H1 (cell line): ENCODE measurements around the gene ZNF441.

Experiments
- CEBPB ChIP-seq: IDR thresholded peaks from 2 replicates; pipeline ENCODE4 v1.6.1; 2012; ENCODE audit warnings: low read depth, low read length
- FOSL1 ChIP-seq: IDR thresholded peaks from 2 replicates; pipeline ENCODE4 v1.6.1; 2011; ENCODE audit warnings: mild to moderate bottlenecking, low read depth, low read length, moderate library complexity; ENCODE audit not compliant: insufficient read depth
- SP1 ChIP-seq: IDR thresholded peaks from 2 replicates; pipeline ENCODE4 v1.6.1; 2011; ENCODE audit warnings: low read depth, low read length
- TBP ChIP-seq: IDR thresholded peaks from 2 replicates; pipeline ENCODE4 v1.6.1; 2011; ENCODE audit warnings: low read depth, low read length, improper control_type of control experiment
- TEAD4 ChIP-seq: IDR thresholded peaks from 2 replicates; pipeline ENCODE4 v1.6.1; 2012; ENCODE audit warnings: low read depth, low read length, inconsistent platforms, mixed read lengths
- TF ChIP-seq, protein P1 (sequence below), 3 experiments: IDR thresholded peaks; 1 replicate in 2 of 3; 2 replicates in 1 of 3; pipeline versions ENCODE4 v1.5.1 to v1.6.1; 2011; ENCODE audit warnings: low read length in 3 of 3, mild to moderate bottlenecking in 3 of 3, inconsistent platforms in 2 of 3, low read depth in 1 of 3, moderate library complexity in 1 of 3; ENCODE audit not compliant: insufficient read depth in 1 of 3; ENCODE audit errors: control extremely low read depth in 1 of 3

DNA sequence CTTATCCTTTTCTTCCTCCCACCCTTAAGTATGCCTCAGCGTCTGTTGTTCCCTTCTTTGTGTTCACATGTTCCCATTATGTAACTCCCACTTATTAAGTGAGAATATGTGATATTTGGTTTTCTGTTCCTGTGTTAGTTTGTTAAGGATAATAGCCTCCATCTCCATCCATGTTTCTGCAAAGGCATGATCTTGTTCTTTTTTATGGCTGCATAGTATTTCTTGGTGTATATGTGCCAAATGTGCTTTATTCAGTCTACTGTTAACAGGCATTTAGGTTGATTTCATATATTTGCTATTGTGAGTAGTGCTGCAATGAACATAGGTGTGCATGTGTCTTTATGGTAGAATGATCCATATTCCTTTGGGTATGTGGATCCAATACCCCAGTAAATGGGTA lies 3.2 kb upstream of the ZNF441 start:
- no peak for TF ChIP-seq FOSL1
- no peak for TF ChIP-seq CEBPB
- no peak for TF ChIP-seq TBP
- TF ChIP-seq, protein P1, sequence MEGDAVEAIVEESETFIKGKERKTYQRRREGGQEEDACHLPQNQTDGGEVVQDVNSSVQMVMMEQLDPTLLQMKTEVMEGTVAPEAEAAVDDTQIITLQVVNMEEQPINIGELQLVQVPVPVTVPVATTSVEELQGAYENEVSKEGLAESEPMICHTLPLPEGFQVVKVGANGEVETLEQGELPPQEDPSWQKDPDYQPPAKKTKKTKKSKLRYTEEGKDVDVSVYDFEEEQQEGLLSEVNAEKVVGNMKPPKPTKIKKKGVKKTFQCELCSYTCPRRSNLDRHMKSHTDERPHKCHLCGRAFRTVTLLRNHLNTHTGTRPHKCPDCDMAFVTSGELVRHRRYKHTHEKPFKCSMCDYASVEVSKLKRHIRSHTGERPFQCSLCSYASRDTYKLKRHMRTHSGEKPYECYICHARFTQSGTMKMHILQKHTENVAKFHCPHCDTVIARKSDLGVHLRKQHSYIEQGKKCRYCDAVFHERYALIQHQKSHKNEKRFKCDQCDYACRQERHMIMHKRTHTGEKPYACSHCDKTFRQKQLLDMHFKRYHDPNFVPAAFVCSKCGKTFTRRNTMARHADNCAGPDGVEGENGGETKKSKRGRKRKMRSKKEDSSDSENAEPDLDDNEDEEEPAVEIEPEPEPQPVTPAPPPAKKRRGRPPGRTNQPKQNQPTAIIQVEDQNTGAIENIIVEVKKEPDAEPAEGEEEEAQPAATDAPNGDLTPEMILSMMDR (IDR thresholded peaks at IDR 0.05; ENCODE audit: control extremely low read depth in 1 of 3, insufficient read depth in 1 of 3, low read depth in 1 of 3, low read length in 3 of 3), result no peak
- TF ChIP-seq TEAD4, result no peak
- no peak for TF ChIP-seq SP1
